GM19467 (cell line): ENCODE data around the gene ZNF30.
"Not testable (repeated sequence)": the region's sequence is repeated elsewhere in the genome, so short reads cannot be mapped to it uniquely, and the experiment has no call there.

Experiments used
- ATAC-seq: cut with Tn5 transposase; IDR thresholded peaks from one replicate; pipeline ENCODE4 v1.9.1; 2021; ENCODE audit warnings: mild to moderate bottlenecking, moderate library complexity; ENCODE audit not compliant: unreplicated experiment

ZNF30 gene

GRCh38 chr19:34985249-34986022 lies 58.7 kb downstream of the ZNF30 start:
- ATAC-seq, result no peak

- no peak for ATAC-seq
Observed at GRCh38 chr19:34988119-34988518, 61.4 kb downstream of the ZNF30 start.

GRCh38 chr19:34989298-34989697 lies 62.6 kb downstream of the ZNF30 start:
- no peak for ATAC-seq

- no peak for ATAC-seq
Observed at GRCh38 chr19:34990578-34991192, 64.0 kb downstream of the ZNF30 start.

GRCh38 chr19:34991542-34992333 lies 65.0 kb downstream of the ZNF30 start:
- ATAC-seq, result no peak

- ATAC-seq, result not testable (repeated sequence)
Observed at GRCh38 chr19:34992582-34992981, 65.9 kb downstream of the ZNF30 start.

- no peak for ATAC-seq
Observed at GRCh38 chr19:34994286-34994642, 67.6 kb downstream of the ZNF30 start.
